ENCODE results near the gene ZMAT5.
A peak's percentile ranks its signal among the peaks of the same experiment; 100 is the strongest.

Gene ZMAT5

DNA sequence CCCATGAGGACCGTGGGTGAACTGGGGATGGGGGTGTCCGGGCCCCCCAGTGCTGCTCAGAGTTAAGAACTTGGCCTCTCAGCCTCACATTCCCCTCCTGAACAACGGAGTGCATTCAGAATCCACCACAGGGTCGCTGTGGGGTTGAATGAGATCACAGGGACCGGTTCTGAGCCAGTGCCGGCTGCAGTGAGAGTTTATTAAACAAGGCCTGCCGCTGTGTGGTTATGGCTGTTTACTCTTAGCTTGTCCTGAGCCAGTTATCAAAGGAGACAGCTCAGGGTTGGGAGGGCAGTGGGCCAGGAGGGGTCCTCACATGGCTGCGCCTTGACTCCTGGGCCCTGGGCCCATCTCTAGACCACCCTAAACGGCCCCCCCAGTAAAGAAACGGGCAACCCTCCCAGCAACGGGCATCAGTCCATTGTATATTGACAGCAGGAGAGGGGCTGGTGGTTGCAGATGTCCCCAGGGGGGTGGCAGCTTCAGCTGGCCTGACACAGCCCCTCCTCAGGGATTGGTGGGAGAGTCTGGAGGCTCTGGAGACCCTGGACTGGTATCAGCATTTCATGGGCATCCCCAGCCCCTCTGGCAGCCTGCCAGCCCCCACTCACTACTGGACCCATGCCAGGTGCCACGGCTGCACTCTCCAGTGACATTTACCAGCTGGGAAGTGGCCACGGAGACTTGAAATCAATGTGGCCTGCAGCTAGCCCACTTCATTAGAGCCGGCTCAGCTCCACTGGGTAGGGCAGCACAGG lies 62.1 kb downstream of the ZMAT5 start:
- DNase-seq = no peak

DNA sequence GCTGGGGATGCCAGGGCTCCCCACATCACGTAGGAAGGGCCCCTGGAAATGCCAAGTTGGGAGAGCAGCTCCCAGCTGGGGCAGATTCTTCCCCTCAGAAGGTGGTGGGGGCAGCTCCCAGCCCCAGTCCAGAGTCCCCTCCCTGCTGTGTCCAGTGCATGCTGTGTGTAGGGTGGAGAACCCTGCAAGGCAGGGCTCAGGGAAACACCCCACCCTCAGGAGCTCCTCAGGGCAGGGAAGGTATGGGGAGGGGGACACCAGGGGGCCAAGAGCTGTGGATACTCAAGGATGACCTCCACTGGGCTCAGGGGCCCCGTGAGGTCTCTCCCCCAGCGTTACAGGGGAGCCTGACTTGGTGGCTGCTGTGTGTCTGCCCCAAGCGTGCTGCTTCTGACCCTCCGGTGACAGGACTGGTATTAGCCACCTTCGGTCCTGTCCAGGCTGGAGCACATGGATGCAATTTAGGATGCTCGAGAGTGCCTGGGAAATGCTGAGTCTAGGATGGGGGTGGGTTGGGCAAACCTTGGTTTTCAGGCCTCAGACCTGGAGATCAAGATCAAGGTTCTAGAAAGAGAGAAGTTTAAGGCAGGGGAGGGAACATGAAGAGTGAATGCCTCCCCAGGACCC lies 63.1 kb downstream of the ZMAT5 start:
- no peak for DNase-seq

DNA sequence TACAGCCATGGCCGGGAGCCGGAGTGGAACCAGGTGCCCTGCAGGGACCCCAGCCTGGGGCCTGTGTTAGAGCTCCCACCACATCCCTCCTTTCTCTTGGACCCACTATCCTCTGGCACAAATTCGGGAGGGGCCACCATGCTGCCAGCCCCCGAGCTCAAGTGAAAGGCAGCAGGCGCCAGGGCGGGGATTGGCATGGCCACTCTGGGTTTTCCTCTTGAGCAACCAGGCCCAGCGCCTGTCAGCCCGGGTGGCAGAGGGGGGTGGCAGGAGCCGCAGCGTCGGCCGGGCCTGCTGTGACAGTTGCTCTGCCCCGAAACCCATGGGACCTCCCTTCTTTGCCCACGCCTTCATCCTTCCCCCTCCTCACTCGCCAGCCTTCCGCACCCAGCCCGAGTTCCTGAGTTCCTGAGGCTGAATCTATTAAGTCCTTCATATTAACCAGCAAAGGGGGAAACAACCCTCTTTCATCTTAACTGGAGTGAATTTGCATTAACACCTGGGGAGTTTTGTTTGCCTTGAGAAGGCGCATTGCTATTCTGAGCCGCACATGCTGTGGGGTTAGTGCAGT lies 63.8 kb downstream of the ZMAT5 start:
- no peak for DNase-seq

DNA sequence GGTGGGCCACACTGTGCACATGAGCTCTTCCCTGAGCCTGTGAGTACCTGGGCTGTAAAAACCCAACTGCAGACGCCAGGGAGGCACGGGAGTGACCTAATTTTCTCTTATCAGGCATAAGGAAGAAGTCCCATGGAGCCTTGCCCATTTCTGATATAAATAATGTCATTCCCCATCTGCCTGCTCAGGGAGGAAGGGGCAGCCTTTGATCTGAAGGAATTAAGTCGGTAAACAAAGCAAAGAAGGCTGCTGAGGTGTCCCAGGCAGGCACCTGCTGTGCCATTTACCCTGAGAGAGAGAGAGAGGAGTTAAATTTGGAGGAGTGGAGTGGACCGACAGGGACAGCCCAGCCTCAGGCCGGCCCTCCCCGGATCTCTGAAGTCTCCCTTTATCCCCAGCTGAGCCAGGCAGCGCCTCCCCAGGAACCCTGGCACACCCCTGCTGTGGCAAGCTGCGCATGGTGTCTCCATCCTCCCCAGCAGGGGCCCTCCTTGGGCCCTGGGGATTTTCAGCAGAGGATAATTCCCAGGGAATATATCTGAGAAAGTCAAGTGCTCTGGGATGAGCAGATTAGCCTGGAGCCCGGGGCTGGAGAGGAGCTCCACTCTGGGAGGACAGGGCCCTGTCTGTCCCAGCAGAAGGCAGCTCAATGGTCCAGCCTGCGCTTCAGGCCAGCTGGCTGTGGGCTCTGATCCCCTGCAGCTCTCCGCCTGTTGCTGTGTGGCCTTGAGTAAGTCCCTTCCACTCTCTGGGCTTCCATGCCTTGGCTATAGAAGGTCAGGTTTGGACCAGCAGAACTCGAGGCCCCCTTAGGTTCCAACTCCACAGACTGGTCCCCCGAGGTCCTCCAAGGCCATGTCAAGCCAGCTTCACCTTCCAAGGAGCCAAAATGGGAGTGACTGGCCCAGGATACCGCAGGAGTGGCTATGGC lies 64.5 kb downstream of the ZMAT5 start:
- no peak for DNase-seq

DNA sequence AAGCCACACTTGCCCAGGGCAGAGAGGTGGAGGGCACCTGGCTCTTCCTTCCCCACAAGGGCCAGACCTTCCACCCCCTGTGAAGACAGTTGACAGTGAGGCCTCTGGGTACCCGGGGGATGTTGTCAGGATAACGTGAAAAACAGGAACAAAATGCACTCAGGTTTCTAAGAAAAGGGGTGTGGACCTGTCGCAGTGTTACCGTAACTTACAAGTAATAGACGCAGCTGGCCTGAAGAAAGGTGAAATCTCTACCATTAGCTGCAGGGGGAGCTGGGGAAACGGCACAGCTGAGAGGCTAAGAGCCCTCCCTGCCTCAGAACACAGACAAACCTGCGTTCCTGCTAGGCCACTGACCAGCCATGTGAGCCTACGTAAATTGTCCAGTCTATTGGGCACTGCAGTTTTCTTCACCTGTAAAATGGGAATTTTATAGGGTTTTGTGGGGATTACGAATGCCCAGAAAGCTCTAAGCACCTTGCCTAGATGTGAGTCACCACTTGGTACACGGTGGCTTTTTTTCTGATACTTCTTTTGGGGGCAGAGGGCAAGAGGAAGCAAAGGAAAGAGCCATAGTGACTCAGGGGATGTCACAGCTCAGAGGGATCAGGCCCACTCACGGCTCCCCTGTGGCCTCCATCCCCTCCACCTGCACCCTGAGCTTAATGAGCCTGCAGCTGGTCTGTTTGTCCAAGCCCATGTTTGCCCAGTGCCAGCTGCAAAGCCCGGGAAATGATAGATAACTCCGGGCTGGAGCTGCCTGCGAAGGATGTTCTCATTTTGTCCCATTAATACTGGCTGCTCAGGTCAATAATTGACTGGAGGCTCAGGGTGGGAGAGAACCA lies 65.4 kb downstream of the ZMAT5 start:
- peak; percentile 17 for DNase-seq

DNA sequence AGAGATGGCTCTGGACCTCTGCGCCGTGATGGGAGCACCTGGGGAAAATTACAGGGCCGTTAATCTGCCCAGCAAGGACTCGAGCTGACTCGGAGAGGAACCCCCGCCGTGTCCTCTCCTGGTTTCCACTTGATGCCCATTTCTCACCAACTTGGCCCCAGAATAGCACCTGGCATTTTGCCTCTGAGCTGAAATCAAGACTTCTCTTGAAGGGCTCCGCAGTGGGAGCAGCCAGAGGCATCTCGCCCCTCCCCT lies 66.0 kb downstream of the ZMAT5 start:
- no peak for DNase-seq

DNA sequence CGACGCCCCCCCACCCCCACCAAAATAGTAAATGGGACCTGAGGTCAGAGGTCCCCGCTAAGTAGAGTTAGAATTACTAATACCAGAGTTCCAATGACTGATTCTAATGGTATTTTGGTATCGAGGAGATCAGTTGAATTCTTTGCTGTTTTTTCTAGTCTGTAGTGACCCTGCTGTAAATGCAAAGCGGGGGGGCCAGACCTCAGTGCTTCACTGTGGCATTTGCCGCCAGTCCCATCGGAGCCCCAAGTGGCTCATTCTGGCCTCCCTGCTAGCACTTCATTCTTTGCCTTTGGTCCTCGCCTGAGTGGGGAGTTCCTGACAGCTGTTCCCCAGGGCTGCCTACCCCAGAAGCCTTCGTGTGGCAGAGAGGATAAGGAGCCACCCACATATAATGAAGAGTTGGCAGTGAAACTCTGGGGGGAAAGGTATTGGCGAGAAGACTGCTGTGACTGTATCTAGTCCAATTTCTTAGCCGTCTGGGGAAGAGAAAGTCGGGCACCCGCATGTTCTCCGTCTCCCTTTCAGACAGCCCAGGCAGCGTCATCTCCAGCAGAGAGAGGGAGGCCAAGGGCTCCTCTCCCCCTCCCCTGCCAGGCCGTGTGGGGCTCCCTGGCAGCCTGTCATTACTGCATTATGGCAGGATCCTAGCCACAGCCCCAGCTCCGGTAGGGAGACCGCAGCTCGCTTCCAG lies 66.5 kb downstream of the ZMAT5 start:
- DNase-seq = no peak

DNA sequence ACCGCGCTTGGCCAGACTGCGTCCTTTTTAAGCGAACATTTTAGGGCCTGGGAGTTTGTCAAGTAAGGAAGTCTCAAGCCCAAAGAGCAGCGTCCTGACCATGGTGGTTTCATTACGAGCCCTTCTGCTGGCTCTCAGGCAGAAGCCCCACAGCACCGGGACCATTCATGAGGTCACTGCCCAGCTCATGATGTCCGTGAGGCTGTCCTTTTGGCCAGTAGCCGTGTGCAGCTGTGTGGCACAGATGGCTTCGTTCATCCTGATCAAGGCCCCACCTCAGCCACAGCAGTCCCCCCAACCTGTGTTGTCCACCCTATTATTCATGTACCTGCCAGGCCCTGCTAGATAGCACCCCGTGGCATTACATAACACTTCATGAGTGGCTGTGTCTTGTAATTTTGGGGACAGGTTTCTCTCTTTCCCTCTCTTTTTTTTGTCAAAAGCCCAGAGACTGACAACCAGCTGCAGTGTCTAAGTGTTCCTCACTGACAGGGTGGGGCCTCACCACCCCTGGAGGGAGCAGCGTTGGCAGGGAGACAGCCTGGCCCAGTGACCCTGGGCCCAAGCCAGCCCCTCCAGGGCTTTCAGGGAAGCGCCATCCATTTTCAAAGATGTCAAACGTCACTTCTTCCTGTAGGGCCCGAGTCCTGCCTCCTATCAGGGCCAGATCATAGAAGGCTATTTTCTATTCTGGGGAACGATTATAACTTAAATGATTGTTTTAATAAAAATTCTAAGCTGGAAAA lies 68.8 kb downstream of the ZMAT5 start:
- DNase-seq = no peak

DNA sequence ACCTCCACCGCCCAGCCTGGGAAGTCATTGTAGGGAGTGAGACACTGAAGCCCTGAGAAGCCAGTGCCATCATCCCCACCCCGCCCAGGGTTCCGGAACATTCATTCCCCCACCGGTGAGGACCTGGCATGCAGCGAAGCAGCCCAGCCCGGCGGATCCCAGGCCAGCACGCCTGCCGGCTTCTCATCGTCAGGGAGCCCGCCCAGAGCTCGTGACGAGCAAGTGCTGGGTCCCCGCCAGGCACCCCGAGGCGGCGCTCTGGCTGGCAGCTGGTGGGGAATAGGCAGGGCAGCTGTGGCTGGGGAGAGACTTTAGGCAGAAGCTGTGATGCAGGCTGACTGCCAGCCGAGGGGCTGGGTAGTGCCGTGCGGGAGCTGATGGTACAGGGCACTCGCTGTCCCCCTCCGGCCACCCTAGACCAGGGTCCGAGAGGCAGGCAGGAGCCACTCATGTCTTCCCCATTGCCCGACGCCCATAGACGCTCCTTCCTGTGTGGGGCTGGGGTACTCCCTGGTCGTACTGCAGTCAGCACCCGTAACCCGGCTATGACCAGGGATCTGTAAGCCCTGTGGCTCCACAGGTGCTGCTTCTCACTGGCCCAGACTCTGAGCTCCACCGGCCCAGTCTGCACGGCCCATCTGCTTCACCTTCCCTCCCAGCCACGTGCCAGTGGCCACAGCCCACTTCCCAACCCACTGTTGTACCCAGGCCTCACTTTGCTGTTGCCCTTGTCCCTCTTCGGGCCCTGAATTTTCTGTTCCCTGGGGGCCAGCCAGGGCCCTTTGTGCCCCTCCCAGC lies 71.5 kb downstream of the ZMAT5 start:
- no peak for DNase-seq

DNA sequence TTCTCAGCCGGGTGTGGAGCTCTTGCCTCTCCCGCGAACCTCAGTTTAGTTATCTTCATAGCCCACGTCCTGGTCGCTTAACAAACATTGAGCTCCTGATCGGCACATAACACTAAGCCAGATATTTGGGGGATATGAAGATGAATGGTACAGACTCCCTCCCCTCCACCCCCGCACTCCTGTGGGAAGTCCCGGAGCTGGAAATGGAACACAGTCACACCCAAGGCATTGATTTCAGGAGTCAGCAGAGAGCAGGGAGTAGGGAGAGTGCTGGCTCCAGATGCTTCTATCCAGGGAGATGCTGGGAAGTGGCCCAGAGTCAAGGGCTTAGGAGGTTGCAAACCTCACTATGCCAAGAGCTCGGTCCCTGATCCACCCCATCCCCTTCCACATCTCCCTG lies 73.1 kb downstream of the ZMAT5 start:
- no peak for DNase-seq

DNA sequence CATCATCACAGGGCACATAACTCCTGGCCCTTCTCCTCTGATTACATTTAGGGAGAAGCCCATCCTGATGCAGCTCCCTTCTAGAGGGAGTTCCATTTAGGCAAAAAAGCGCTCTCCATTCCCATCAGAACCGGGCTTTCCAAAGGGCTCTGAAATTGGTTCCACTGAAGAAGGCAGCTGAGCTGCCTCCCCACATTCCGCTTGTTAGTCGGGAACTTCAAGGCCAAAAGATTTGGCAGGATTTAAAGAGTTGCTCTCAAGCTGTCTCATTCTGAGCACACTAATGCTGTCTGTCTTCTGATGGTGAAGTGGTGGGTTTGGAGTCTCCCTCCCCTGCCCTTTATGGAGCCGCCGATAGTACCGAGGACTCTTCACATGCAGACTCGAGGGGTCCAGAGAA lies 73.6 kb downstream of the ZMAT5 start:
- no peak for DNase-seq

DNA sequence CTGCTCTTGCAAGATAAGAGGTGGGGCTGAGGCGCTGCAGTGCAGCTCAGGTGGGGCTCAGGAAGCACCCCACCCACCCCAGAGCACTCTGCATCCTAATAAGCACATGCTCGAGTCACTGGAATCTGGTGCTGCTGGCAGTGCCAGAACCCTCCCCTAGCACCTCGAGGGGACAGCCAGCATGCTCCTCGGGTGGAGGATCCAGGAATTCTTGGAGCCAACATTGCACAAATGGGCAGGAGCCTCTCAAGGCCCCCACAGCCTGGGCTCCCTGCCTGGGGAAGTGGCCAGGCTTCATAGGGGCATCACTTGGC lies 74.5 kb downstream of the ZMAT5 start:
- DNase-seq = no peak

DNA sequence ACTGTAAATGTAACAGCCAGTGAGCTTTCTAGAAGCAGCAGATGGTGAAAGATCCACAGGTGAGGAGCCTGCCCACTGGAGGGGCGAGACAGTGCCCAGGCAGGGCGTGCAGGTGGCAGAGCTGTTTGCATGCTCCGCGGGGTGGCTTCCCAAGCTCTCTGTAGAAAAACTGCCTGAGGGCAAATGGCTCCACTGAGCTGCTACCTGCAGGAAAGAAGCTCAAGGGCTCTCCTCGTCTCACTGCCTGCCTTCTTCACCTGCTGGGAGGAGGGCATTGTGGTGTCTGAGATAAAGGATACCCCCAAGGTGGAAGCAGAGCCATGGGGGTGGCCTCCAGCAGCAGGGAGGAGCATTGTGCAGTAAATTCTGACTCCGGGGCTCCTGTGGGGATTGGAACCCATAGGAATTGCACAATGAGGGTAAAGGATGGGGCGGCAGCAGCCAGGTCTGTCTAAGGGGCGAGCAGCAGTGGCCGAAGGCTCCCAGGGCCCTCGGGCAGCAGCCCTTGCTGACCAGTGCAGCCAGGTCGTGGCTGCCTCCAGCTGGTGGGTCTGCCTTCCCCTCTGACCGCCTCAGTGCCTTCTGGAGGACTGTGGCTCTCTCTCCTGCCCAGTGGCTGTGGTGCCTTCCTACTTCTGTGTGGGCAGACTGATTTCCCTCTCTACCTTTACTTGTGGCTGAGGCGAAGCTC lies 75.0 kb downstream of the ZMAT5 start:
- DNase-seq = no peak

DNA sequence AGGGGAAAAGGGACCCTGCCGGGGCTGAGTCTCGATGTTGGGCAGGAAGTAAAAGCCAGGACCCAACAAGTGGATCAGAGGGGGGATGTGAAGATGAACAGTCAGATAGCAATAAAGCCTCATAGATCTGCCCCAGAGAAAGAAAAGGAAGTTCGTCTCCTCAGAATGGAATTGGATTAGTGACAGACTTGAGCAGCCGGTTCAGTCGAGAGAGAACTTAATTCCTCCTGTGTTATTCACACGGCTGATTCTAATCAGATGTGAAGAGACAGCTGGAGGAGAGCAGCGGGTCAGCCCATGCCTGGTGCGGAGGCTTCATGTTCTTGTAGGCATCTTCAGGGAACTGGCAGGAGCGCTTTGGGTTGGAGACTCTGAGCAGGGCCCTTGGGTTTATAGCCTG lies 76.3 kb downstream of the ZMAT5 start:
- no peak for DNase-seq

DNA sequence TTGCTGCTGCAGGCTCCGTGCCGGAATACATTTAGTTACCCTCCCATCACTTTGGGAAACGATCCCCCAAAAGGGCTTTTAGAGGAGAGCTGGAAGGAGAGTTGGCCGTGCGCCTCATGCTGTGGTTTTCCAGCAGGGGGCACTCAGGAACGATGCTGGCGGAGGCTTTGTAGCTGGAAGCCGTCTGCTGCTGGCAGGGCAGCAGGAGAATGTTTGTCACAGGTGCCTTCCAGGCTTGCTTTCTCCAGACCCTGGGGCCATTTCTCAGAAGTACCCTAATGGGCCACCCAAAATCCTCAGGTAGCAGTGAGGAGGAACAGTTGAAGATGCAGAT lies 77.0 kb downstream of the ZMAT5 start:
- peak; percentile 8 for DNase-seq

DNA sequence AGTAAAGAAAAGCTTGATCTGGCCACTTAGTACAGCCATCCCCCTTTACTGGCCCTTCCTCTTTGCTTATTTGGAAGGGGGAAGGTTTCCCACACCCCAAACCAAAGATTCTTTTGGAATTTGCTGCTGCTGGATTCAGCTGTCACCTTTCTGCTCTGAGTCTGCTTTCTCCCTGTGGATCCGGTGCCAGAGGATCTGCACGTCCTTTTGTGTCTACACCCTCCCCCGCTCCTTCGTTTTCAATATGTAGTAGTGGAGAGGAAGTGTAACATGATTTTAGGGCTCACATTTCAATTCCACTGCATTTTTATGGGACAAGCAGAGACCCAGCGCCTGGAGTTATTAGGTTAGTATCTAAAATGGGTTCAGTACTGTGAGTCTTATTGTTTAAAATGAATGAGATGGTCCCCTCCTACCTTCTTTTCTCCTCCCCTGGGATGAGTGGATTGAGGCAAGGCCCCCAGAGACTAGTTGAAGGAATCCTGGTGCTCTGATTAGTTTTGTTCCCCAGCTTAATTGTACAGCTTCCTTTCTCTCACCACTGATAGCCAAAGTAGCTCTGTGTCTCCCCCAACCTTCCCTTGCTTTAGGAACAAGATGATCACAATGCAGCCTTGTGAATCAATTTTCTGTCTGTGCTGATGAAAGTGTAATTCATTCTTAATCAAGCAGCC lies 77.5 kb downstream of the ZMAT5 start:
- DNase-seq = no peak

DNA sequence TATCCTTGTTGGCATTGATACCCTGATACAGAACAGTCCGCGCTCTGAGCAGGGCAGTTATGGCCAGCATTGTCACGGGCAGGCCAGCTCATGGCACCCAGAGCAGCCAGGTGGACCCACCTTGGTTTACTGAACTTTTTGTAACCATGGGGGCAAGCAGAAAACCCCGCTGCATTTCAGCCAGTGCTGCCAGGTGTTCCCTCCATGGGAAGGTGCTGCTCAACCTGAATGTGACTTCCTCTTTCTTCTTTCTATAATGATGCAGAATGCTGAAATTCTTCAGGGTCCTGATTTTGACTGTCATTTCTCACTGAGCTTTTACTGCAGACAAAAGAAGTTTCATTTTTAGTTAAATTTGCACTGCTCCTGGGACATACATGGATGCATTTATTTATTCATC lies 82.6 kb downstream of the ZMAT5 start:
- DNase-seq = no peak

DNA sequence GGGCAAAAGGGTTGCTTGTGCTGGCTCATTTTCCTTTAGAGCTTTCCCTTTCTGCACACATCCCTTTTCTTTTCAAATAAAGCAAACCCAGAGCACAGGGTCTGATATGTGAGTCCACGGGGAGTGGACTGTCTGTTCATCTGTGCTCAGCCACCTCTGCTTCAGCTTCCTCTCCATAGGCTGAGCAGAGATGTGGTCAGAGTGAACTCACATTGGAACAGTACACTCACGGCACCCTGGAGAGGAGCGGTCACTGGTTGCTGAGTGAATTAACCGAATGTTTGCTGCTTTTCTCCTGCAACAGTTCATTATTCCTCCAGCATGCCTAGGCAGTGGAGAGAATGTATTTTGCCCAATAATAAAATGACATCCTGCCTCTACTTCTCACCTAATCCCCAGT lies 83.3 kb downstream of the ZMAT5 start:
- DNase-seq = no peak

Measured in CD4-positive, alpha-beta T cell treated with Interleukin-4 for 4 hours (primary cell).